IPS DF 4.7 (cell line): ENCODE measurements around the gene EVA1A.

Experiments used
- DNase-seq: peaks from one replicate; pipeline ENCODE4 v3.0.0-alpha.2; 2013; ENCODE audit warnings: low spot score; ENCODE audit errors: extremely low read depth

The EVA1A gene

GRCh38 chr2:75518638-75519465 is 41.9 kb downstream of the EVA1A start:
- no peak for DNase-seq

- DNase-seq, result no peak
Measured at GRCh38 chr2:75517547-75518230, 43.0 kb downstream of the EVA1A start.

- DNase-seq, result no peak
Measured at GRCh38 chr2:75516378-75517360, 44.1 kb downstream of the EVA1A start.

GRCh38 chr2:75515584-75516368 is 45.0 kb downstream of the EVA1A start:
- DNase-seq, result no peak

GRCh38 chr2:75513616-75514170 is 47.0 kb downstream of the EVA1A start:
- DNase-seq, result no peak

GRCh38 chr2:75512455-75513212 is 48.1 kb downstream of the EVA1A start:
- DNase-seq, result no peak

GRCh38 chr2:75506101-75506697 is 54.5 kb downstream of the EVA1A start:
- DNase-seq, result no peak

- DNase-seq, result no peak
Measured at GRCh38 chr2:75505012-75505411, 55.7 kb downstream of the EVA1A start.

- no peak for DNase-seq
Measured at GRCh38 chr2:75503048-75503607, 57.6 kb downstream of the EVA1A start.

- no peak for DNase-seq
Measured at GRCh38 chr2:75500633-75501032, 60.1 kb downstream of the EVA1A start.

- no peak for DNase-seq
Measured at GRCh38 chr2:75499534-75499933, 61.2 kb downstream of the EVA1A start.

GRCh38 chr2:75498907-75499306 is 61.8 kb downstream of the EVA1A start:
- DNase-seq, result no peak

GRCh38 chr2:75497256-75497655 is 63.5 kb downstream of the EVA1A start:
- DNase-seq, result no peak

GRCh38 chr2:75495862-75496261 is 64.9 kb downstream of the EVA1A start:
- DNase-seq, result no peak

GRCh38 chr2:75494137-75494769 is 66.5 kb downstream of the EVA1A start:
- no peak for DNase-seq

GRCh38 chr2:75493230-75493629 is 67.5 kb downstream of the EVA1A start:
- DNase-seq, result no peak

- no peak for DNase-seq
Measured at GRCh38 chr2:75491129-75491753, 69.5 kb downstream of the EVA1A start.

- no peak for DNase-seq
Measured at GRCh38 chr2:75489721-75490120, 71.0 kb downstream of the EVA1A start.
